GM12878 (cell line): Measurements from ENCODE around the gene AKR1C3. TPM values are rescaled to one million over a fixed set of nuclear protein-coding genes. Genes with fewer than 3 reads are reported as not detected.

Experiments used
- ATAC-seq: fragments of 200-7000 bp; cut with Tn5 transposase; 3 replicates; pipeline ENCODE4 v1.9.1; 2020; ENCODE audit warnings: mild to moderate bottlenecking, moderate library complexity
- BruUV-seq: library from RNA; stranded (reverse); fragments of 400-500 nt; replicated peaks from 2 replicates; lab custom pipeline; 2021; lab: Mats Ljungman, UMichigan
- CTCF ChIA-PET: fragments of 300-600 bp; sonication (Branson Sonifier 250); formaldehyde crosslinking; extraction: SDS; loops from one replicate; lab custom pipeline; 2021; ENCODE audit warnings: inconsistent platforms; lab: Yijun Ruan, JAX
- POLR2A ChIA-PET: fragments of 350-600 bp; formaldehyde crosslinking; extraction: SDS; loops from one replicate; lab custom pipeline; 2021; ENCODE audit warnings: inconsistent platforms; lab: Charles Lee
- RAD21 ChIA-PET: fragments of 300-600 bp; sonication (Branson Sonifier 250); formaldehyde crosslinking; loops from one replicate; lab custom pipeline; 2023; ENCODE audit warnings: antibody characterized with exemption; ENCODE audit not compliant: unreplicated experiment; lab: Charles Lee
- SMC1A ChIA-PET: fragments of 300-600 bp; sonication (Branson Sonifier 250); formaldehyde crosslinking; loops from one replicate; lab custom pipeline; 2023; ENCODE audit not compliant: unreplicated experiment, uncharacterized antibody; lab: Charles Lee
- DNase-seq: peaks from one replicate; pipeline ENCODE4 v3.0.0-alpha.2; 2011; ENCODE audit warnings: low read depth, low spot score
- FAIRE-seq: peaks from 3 replicates; lab custom pipeline; 2011; peaks lifted over from hg19 to GRCh38; lab: Jason Lieb, UNC
- H2AFZ ChIP-seq: 2 replicates; pipeline ENCODE4 v1.6.0; 2011; ENCODE audit warnings: low read depth, low read length, control low read depth; ENCODE audit not compliant: control insufficient read depth
- H3K27ac ChIP-seq: 2 replicates; pipeline ENCODE4 v1.5.1; 2011; ENCODE audit warnings: control low read depth; ENCODE audit not compliant: control insufficient read depth, insufficient read depth
- H3K27me3 ChIP-seq, 2 experiments: replicated peaks in 1 of 2; 2 replicates each; pipeline versions ENCODE4 v1.6.0 to v1.6.1; 2011; ENCODE audit warnings: low read length in 1 of 2; ENCODE audit not compliant: control insufficient read depth in 2 of 2, insufficient read depth in 2 of 2
- H3K36me3 ChIP-seq, 2 experiments: 2 replicates each; pipeline ENCODE4 v1.5.1; 2011; ENCODE audit warnings: low read length in 1 of 2; ENCODE audit not compliant: control insufficient read depth in 2 of 2, insufficient read depth in 2 of 2
- H3K4me1 ChIP-seq: 2 replicates; pipeline ENCODE4 v1.6.1; 2011; ENCODE audit warnings: mild to moderate bottlenecking, low read length, moderate library complexity, mixed read lengths; ENCODE audit not compliant: control insufficient read depth, insufficient read depth
- H3K4me2 ChIP-seq: 2 replicates; pipeline ENCODE4 v1.6.0; 2011; ENCODE audit warnings: control low read depth; ENCODE audit not compliant: control insufficient read depth, insufficient read depth
- H3K4me3 ChIP-seq: fragments of 200-600 bp; sonication (generic); 2 replicates; pipeline ENCODE4 v1.5.1; 2016
- H3K79me2 ChIP-seq: 2 replicates; pipeline ENCODE4 v1.6.0; 2011; ENCODE audit warnings: low read length; ENCODE audit not compliant: control insufficient read depth, insufficient read depth
- H3K9ac ChIP-seq: 2 replicates; pipeline ENCODE4 v1.8.0; 2011; ENCODE audit warnings: low read length, control low read depth, mixed read lengths; ENCODE audit not compliant: control insufficient read depth, insufficient read depth
- H3K9me3 ChIP-seq: replicated peaks from 3 replicates; pipeline ENCODE4 v1.5.1; 2011; ENCODE audit warnings: mild to moderate bottlenecking, low read length; ENCODE audit not compliant: control insufficient read depth, insufficient read depth
- H4K20me1 ChIP-seq: 2 replicates; pipeline ENCODE4 v1.6.0; 2011; ENCODE audit not compliant: control insufficient read depth, insufficient read depth
- CEBPZ ChIP-seq: fragments of 150-350 bp; IDR thresholded peaks from 2 replicates; pipeline ENCODE4 v1.6.1; 2016; ENCODE audit warnings: low read depth, low read length
- CHD2 ChIP-seq: IDR thresholded peaks from 2 replicates; pipeline ENCODE4 v1.6.1; 2011; ENCODE audit warnings: low read depth, low read length, improper control_type of control experiment, borderline replicate concordance
- CREB1 ChIP-seq: IDR thresholded peaks from 2 replicates; pipeline ENCODE4 v1.6.1; 2012; ENCODE audit warnings: low read depth, mild to moderate bottlenecking, inconsistent platforms
- ELK1 ChIP-seq: IDR thresholded peaks from 2 replicates; pipeline ENCODE4 v1.6.1; 2012; ENCODE audit warnings: low read depth, low read length, improper control_type of control experiment
- EZH2 ChIP-seq: IDR thresholded peaks from 2 replicates; pipeline ENCODE4 v1.6.1; 2012; ENCODE audit warnings: low read depth, mild to moderate bottlenecking, control low read depth, inconsistent platforms, low read length, borderline replicate concordance; ENCODE audit not compliant: control insufficient read depth
- FOXM1 ChIP-seq: IDR thresholded peaks from 2 replicates; pipeline ENCODE4 v1.6.1; 2012; ENCODE audit warnings: low read depth, mild to moderate bottlenecking, inconsistent platforms, low read length, moderate library complexity
- IRF4 ChIP-seq: IDR thresholded peaks from 2 replicates; pipeline ENCODE4 v1.6.1; 2011; ENCODE audit warnings: low read depth, low read length
- NFXL1 ChIP-seq: fragments of 450-650 bp; IDR thresholded peaks from 2 replicates; pipeline ENCODE4 v1.6.1; 2017; ENCODE audit warnings: antibody characterized with exemption, mild to moderate bottlenecking, borderline replicate concordance
- RCOR1 ChIP-seq: conservative IDR thresholded peaks from 2 replicates; pipeline ENCODE4 v1.6.1; 2012; ENCODE audit warnings: low read depth, low read length, improper control_type of control experiment
- RELB ChIP-seq: fragments of 450-650 bp; IDR thresholded peaks from 2 replicates; pipeline ENCODE4 v1.6.1; 2017; ENCODE audit warnings: low read depth, mild to moderate bottlenecking, moderate library complexity
- SMC3 ChIP-seq: IDR thresholded peaks from 2 replicates; pipeline ENCODE4 v1.6.1; 2011; ENCODE audit warnings: low read length, improper control_type of control experiment, borderline replicate concordance
- STAT3 ChIP-seq: IDR thresholded peaks from 2 replicates; pipeline ENCODE4 v1.6.1; 2011; ENCODE audit warnings: low read depth, low read length, improper control_type of control experiment
- ZNF24 ChIP-seq: fragments of 450-650 bp; IDR thresholded peaks from 2 replicates; pipeline ENCODE4 v1.6.1; 2017; ENCODE audit warnings: antibody characterized with exemption, mild to moderate bottlenecking
- WGBS: methylation state at CpG from one replicate; pipeline ENCODE4 v1.1.6; 2016; ENCODE audit warnings: low lambda C conversion rate; ENCODE audit not compliant: insufficient replicate concordance, insufficient coverage; ENCODE audit errors: missing lambda C conversion rate; 5-methylcytosine and 5-hydroxymethylcytosine counted together
- in situ Hi-C: fragments of 300-500 bp; cut with MboI; formaldehyde crosslinking; loops from 9 replicates; pipeline ENCODE4 v1.14.3; 2018; ENCODE audit warnings: mixed read lengths
- intact Hi-C: fragments of 100-400 bp; cut with micrococcal nuclease; formaldehyde crosslinking; loops from one replicate; pipeline ENCODE4 v1.14.2; 2022; ENCODE audit not compliant: unreplicated experiment
- polyA plus RNA-seq, 11 experiments: library from polyadenylated mRNA; depleted of rRNA in 4 of 11; unstranded in 6 of 11; stranded (reverse) in 5 of 11; fragments of >200 nt; fragmentation: Nextera tagmentation in 4 of 11; fragmentation: Illumina TruSeq in 1 of 11; extraction: Ambion mirVana in 4 of 11; extraction: Trizol in 1 of 11; gene quantifications; 1 replicate in 1 of 11; 2 replicates in 10 of 11; pipeline versions ENCODE4 v1.2.1 to v1.2.3, GENCODE V29; 2011 to 2016; ENCODE audit warnings: inconsistent platforms in 2 of 11, missing spikeins in 2 of 11, low read depth in 1 of 11
- total RNA-seq, 4 experiments: library from RNA; depleted of rRNA in 3 of 4; stranded (reverse); fragments of >200 nt in 3 of 4; fragmentation: Illumina TruSeq in 1 of 4; extraction: Trizol in 1 of 4; gene quantifications; 2 replicates each; pipeline versions ENCODE4 v1.2.1 to v1.2.3, GENCODE V29; 2013 to 2021

Gene AKR1C3
- total and polyA plus RNA-seq, 10 of the 15 experiments (the other 5 are each of a cell fraction or from before 2014, with no cell fraction given), result 0.26 to 0.35 TPM; not detected in 8

GRCh38 chr10:5105626-5106025 is 11.4 kb downstream of the AKR1C3 start:
- RAD21 ChIA-PET, result no interaction called here
- Histone ChIP-seq H3K27me3 (no peaks in the 10 kb centered on the region), H4K20me1 (no peaks in the 10 kb centered on the region), H3K79me2 (no peaks in the 10 kb centered on the region), H3K9me3 (no peaks in the 10 kb centered on the region), H2AFZ (no peak overlapping the region)
- intact Hi-C loops (no loop called here), in situ Hi-C loops (no loop called here)
- FAIRE-seq, result no peak
- no peak for DNase-seq
- TF ChIP-seq CREB1, result no peak
- TF ChIP-seq SMC3, result no peak
- TF ChIP-seq, all 136 proteins: peak for 0
- BruUV-seq, result no TSS peak
- no peak overlapping the region for H3K4me2 ChIP-seq
- ChIA-PET CTCF (no interaction called here), SMC1A (no interaction called here), POLR2A (interaction anchor here (0.5 kb wide), 1 partner anchor 13 kb away, joined by 3 read pairs; no protein-coding TSS in a partner anchor)
- H3K36me3 ChIP-seq, result no peaks in the 10 kb centered on the region
- H3K4me3 ChIP-seq, result no peak overlapping the region
- no peak overlapping the region for H3K27ac ChIP-seq
- WGBS, result 0% methylated on average over 1 of the region's 1 CpG
- ATAC-seq, result no peak
- H3K9ac ChIP-seq, result no peak overlapping the region
- H3K4me1 ChIP-seq, result no peaks in the 10 kb centered on the region

GRCh38 chr10:5106553-5106952 is 12.3 kb downstream of the AKR1C3 start:
- no TSS peak for BruUV-seq
- Histone ChIP-seq H3K9me3 (no peaks in the 10 kb centered on the region), H3K4me2 (no peak overlapping the region), H3K9ac (no peak overlapping the region), H3K27me3 (no peaks in the 10 kb centered on the region), H3K79me2 (no peaks in the 10 kb centered on the region), H3K27ac (no peak overlapping the region), H2AFZ (no peak overlapping the region), H3K36me3 (no peaks in the 10 kb centered on the region), H3K4me3 (no peak overlapping the region), H3K4me1 (no peaks in the 10 kb centered on the region), H4K20me1 (no peaks in the 10 kb centered on the region)
- ATAC-seq (no peak), DNase-seq (no peak), FAIRE-seq (no peak)
- POLR2A ChIA-PET, result no interaction called here
- intact Hi-C loops, result no loop called here
- WGBS, result 0% methylated on average over 1 of the region's 1 CpG
- in situ Hi-C loops, result no loop called here
- SMC1A ChIA-PET, result no interaction called here
- RAD21 ChIA-PET, result no interaction called here
- CTCF ChIA-PET, result no interaction called here
- TF ChIP-seq STAT3, result no peak
- no peak for TF ChIP-seq ZNF24
- no peak for TF ChIP-seq EZH2
- TF ChIP-seq ELK1, result no peak
- TF ChIP-seq CHD2, result no peak
- no peak for TF ChIP-seq RELB
- no peak for TF ChIP-seq CEBPZ
- no peak for TF ChIP-seq FOXM1
- TF ChIP-seq IRF4, result no peak
- no peak for TF ChIP-seq NFXL1
- TF ChIP-seq RCOR1, result no peak
